ENCODE results near the gene ANO10.

The ANO10 gene

GRCh38 chr3:43512754-43513404 is 108.9 kb downstream of the ANO10 start:
- no peak for TF ChIP-seq YY1 (IDR thresholded peaks at IDR 0.05; ENCODE audit: insufficient read depth, insufficient read length)
- TF ChIP-seq SUZ12 (IDR thresholded peaks at IDR 0.05; ENCODE audit: extremely low read depth, insufficient read depth, insufficient read length) = no peak
- no peak for TF ChIP-seq ZNF274 (IDR thresholded peaks at IDR 0.05; ENCODE audit: low read depth, low read length)
- no peak overlapping the region for H3K4me3 ChIP-seq (ENCODE audit: insufficient read length, low read depth)
- no peaks in the 10 kb centered on the region for H3K4me1 ChIP-seq (ENCODE audit: insufficient read depth, insufficient read length)
- DNase-seq (ENCODE audit: low read depth, low spot score) = no peak
- no peak overlapping the region for H3K9ac ChIP-seq (ENCODE audit: insufficient read length, low read depth)
- no peaks in the 10 kb centered on the region for H3K9me3 ChIP-seq (ENCODE audit: insufficient read depth, low read length)
- no peaks in the 10 kb centered on the region for H3K27me3 ChIP-seq (ENCODE audit: insufficient read depth, insufficient read length)
- peaks cover 4% of the 10 kb centered on the region for H3K36me3 ChIP-seq (ENCODE audit: insufficient read depth, insufficient read length, low read length)

GRCh38 chr3:43506644-43507043 is 115.2 kb downstream of the ANO10 start:
- Histone ChIP-seq H3K36me3 (ENCODE audit: insufficient read depth, insufficient read length, low read length) (peaks cover 3% of the 10 kb centered on the region), H3K4me3 (ENCODE audit: insufficient read length, low read depth) (no peak overlapping the region), H3K9ac (ENCODE audit: insufficient read length, low read depth) (no peak overlapping the region), H3K4me1 (ENCODE audit: insufficient read depth, insufficient read length) (no peaks in the 10 kb centered on the region), H3K27me3 (ENCODE audit: insufficient read depth, insufficient read length) (no peaks in the 10 kb centered on the region), H3K9me3 (ENCODE audit: insufficient read depth, low read length) (no peaks in the 10 kb centered on the region)
- no peak for DNase-seq (ENCODE audit: low read depth, low spot score)
- TF ChIP-seq YY1 (IDR thresholded peaks at IDR 0.05; ENCODE audit: insufficient read depth, insufficient read length) (no peak), ZNF274 (IDR thresholded peaks at IDR 0.05; ENCODE audit: low read depth, low read length) (no peak)

- Histone ChIP-seq H3K36me3 (ENCODE audit: insufficient read depth, insufficient read length, low read length) (peaks cover 3% of the 10 kb centered on the region), H3K9ac (ENCODE audit: insufficient read length, low read depth) (no peak overlapping the region), H3K27me3 (ENCODE audit: insufficient read depth, insufficient read length) (no peaks in the 10 kb centered on the region), H3K4me3 (ENCODE audit: insufficient read length, low read depth) (no peak overlapping the region), H3K4me1 (ENCODE audit: insufficient read depth, insufficient read length) (no peaks in the 10 kb centered on the region), H3K9me3 (ENCODE audit: insufficient read depth, low read length) (no peaks in the 10 kb centered on the region)
- TF ChIP-seq YY1 (IDR thresholded peaks at IDR 0.05; ENCODE audit: insufficient read depth, insufficient read length) (no peak), SUZ12 (IDR thresholded peaks at IDR 0.05; ENCODE audit: extremely low read depth, insufficient read depth, insufficient read length) (no peak), ZNF274 (IDR thresholded peaks at IDR 0.05; ENCODE audit: low read depth, low read length) (no peak)
- no peak for DNase-seq (ENCODE audit: low read depth, low spot score)
Measured at GRCh38 chr3:43505351-43505750, 116.5 kb downstream of the ANO10 start.

GRCh38 chr3:43503067-43503728 is 118.6 kb downstream of the ANO10 start:
- H3K4me3 ChIP-seq (ENCODE audit: insufficient read length, low read depth) = no peak overlapping the region
- H3K9me3 ChIP-seq (ENCODE audit: insufficient read depth, low read length) = no peaks in the 10 kb centered on the region
- no peaks in the 10 kb centered on the region for H3K4me1 ChIP-seq (ENCODE audit: insufficient read depth, insufficient read length)
- no peaks in the 10 kb centered on the region for H3K27me3 ChIP-seq (ENCODE audit: insufficient read depth, insufficient read length)
- H3K9ac ChIP-seq (ENCODE audit: insufficient read length, low read depth) = no peak overlapping the region
- H3K36me3 ChIP-seq (ENCODE audit: insufficient read depth, insufficient read length, low read length) = peaks cover 3% of the 10 kb centered on the region
- TF ChIP-seq SUZ12 (IDR thresholded peaks at IDR 0.05; ENCODE audit: extremely low read depth, insufficient read depth, insufficient read length) = no peak
- no peak for TF ChIP-seq ZNF274 (IDR thresholded peaks at IDR 0.05; ENCODE audit: low read depth, low read length)
- TF ChIP-seq YY1 (IDR thresholded peaks at IDR 0.05; ENCODE audit: insufficient read depth, insufficient read length) = no peak
- no peak for DNase-seq (ENCODE audit: low read depth, low spot score)

- Histone ChIP-seq H3K27me3 (ENCODE audit: insufficient read depth, insufficient read length) (no peaks in the 10 kb centered on the region), H3K36me3 (ENCODE audit: insufficient read depth, insufficient read length, low read length) (peaks cover 3% of the 10 kb centered on the region), H3K4me3 (ENCODE audit: insufficient read length, low read depth) (no peak overlapping the region), H3K9ac (ENCODE audit: insufficient read length, low read depth) (no peak overlapping the region), H3K9me3 (ENCODE audit: insufficient read depth, low read length) (no peaks in the 10 kb centered on the region), H3K4me1 (ENCODE audit: insufficient read depth, insufficient read length) (no peaks in the 10 kb centered on the region)
- no peak for DNase-seq (ENCODE audit: low read depth, low spot score)
- TF ChIP-seq YY1 (IDR thresholded peaks at IDR 0.05; ENCODE audit: insufficient read depth, insufficient read length) = no peak
Measured at GRCh38 chr3:43499256-43499655, 122.6 kb downstream of the ANO10 start.

- no peaks in the 10 kb centered on the region; the same call in 1 of the 2 replicates for H3K9me3 ChIP-seq (ENCODE audit: insufficient read depth, low read length)
- peaks cover 3% of the 10 kb centered on the region for H3K36me3 ChIP-seq (ENCODE audit: insufficient read depth, insufficient read length, low read length)
- no peak overlapping the region for H3K9ac ChIP-seq (ENCODE audit: insufficient read length, low read depth)
- DNase-seq (ENCODE audit: low read depth, low spot score) = no peak
- TF ChIP-seq SUZ12 (IDR thresholded peaks at IDR 0.05; ENCODE audit: extremely low read depth, insufficient read depth, insufficient read length) = no peak
- TF ChIP-seq ZNF274 (IDR thresholded peaks at IDR 0.05; ENCODE audit: low read depth, low read length) = no peak
- TF ChIP-seq YY1 (IDR thresholded peaks at IDR 0.05; ENCODE audit: insufficient read depth, insufficient read length) = no peak
- no peak overlapping the region for H3K4me3 ChIP-seq (ENCODE audit: insufficient read length, low read depth)
- H3K4me1 ChIP-seq (ENCODE audit: insufficient read depth, insufficient read length) = no peaks in the 10 kb centered on the region
- no peaks in the 10 kb centered on the region for H3K27me3 ChIP-seq (ENCODE audit: insufficient read depth, insufficient read length)
Measured at GRCh38 chr3:43497905-43498365, 123.9 kb downstream of the ANO10 start.

GRCh38 chr3:43497422-43497821 is 124.4 kb downstream of the ANO10 start:
- Histone ChIP-seq H3K36me3 (ENCODE audit: insufficient read depth, insufficient read length, low read length) (peaks cover 3% of the 10 kb centered on the region), H3K9me3 (ENCODE audit: insufficient read depth, low read length) (no peaks in the 10 kb centered on the region; the same call in 1 of the 2 replicates), H3K9ac (ENCODE audit: insufficient read length, low read depth) (no peak overlapping the region), H3K4me3 (ENCODE audit: insufficient read length, low read depth) (no peak overlapping the region), H3K4me1 (ENCODE audit: insufficient read depth, insufficient read length) (no peaks in the 10 kb centered on the region), H3K27me3 (ENCODE audit: insufficient read depth, insufficient read length) (no peaks in the 10 kb centered on the region)
- no peak for DNase-seq (ENCODE audit: low read depth, low spot score)
- TF ChIP-seq YY1 (IDR thresholded peaks at IDR 0.05; ENCODE audit: insufficient read depth, insufficient read length) (no peak), SUZ12 (IDR thresholded peaks at IDR 0.05; ENCODE audit: extremely low read depth, insufficient read depth, insufficient read length) (no peak), ZNF274 (IDR thresholded peaks at IDR 0.05; ENCODE audit: low read depth, low read length) (no peak)

Data from NT2/D1 (cell line).